NCI-H2081 (cell line): ENCODE data around the gene MMP24OS.
"Not testable (repeated sequence)": the region's sequence is repeated elsewhere in the genome, so short reads cannot be mapped to it uniquely, and the experiment has no call there.

Source experiments
- DNase-seq, 2 experiments: peaks; one replicate each; lab custom pipeline; 2025; lab: John Stamatoyannopoulos, UW

The MMP24OS gene

DNA sequence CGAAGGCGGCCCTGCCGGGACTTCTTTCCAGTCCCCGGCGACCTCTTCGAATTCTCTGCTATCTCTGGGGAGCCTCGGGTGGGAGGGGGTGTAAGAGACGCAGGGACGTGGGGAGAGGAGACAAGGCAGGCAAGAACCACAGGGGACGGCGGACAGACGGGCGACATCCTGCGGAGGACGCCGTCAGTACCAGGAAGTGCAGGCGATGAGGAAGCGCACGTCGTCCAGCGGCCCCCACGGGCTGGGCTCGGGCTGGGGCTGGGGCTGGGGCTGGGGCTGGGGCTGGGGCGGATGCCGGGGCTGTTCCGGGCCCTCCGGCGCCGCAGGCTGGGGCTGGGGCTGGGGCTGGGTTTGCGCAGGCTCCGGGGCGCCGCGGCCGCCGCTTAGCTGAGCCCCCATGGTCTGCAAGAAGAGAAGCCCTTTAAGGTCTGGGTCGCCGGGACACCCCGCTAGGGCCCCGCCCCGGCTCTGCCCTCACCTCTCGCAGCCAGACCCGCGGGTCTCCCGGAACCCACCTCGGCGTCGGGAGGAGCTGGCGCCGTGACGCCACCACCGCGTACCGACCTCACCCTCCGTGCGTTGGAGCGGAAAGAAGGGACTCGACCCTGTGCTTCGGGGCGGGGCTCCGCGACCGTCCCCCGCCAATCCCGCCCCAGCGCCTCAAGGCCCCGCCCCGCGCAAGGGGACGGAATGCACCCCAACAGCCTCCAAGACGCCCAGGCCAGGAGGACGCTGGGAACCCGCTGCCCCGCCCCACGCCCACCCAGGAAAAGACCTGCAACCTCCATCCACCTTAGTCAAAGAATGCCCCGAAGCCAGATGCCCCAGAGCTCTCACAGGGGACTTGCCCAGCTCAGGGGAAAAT, at the start of gene MMP24OS:
MMP24OS (minus strand) TSS at position 592 of the 865 bp plus-strand sequence; CDS start at position 399, 193 bp downstream.
- peak; percentile 82 to 90 for DNase-seq

DNA sequence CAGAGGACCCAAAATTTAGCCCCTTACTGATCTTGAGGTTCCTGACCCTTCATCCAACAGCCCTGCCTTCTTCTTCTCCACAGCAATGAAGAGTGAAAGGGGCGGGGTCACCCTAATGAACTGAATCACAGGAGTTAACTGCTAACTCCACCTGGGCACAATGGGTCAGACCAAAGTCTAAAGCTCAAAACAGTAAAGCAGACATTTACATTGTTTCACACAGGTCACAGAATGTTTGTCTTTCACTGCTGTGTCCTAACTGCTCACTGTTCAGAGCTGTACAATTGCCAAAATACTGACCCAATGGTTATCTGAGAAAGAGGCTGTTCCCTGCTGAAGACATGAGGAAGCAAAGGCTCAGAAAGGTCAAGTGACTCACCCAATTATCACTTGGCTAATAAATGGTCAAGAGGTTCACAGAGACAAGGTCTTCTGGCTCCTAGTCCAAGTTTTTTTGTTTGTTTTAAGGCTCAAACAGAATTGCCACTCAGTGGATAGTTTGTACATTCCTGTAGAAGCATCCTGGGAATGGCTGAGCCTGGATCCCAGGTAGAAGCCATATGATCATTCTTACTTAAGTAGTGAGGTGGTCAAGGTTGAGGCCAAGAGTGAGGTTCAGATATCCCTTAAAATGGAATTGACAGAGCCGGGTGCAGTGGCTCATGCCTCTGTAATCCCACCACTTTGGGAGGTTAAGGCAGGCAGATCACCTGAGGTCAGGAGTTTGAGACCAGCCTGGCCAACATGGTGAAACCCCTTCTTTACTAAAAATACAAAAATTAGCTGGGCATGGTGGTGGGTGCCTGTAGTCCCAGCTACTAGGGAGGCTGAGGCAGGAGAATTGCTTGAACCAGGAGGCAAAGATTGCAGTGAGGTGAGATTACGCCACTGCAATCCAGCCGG, 49.4 kb upstream of the MMP24OS start:
- DNase-seq, result no peak

DNA sequence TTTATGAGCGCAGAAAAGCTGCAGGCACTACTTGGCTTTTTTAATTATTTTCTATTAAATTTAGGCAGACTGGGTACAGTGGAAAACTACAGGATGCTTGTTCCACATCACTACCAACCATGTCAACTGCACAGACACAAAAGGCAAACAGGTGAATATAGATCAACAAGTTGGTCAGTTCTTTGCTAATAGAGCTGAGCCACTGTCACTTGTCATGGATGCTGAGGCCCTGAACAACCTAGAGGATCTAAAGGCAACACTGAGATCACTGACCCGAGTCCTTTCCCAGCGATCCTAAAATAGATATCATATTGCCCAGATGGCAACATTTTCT, 48.8 kb upstream of the MMP24OS start:
- no peak for DNase-seq

- DNase-seq, result no peak
Observed at GRCh38 chr20:35326021-35326739, 48.3 kb upstream of the MMP24OS start.

- DNase-seq, result no peak
Observed at GRCh38 chr20:35325401-35325800, 47.5 kb upstream of the MMP24OS start.

DNA sequence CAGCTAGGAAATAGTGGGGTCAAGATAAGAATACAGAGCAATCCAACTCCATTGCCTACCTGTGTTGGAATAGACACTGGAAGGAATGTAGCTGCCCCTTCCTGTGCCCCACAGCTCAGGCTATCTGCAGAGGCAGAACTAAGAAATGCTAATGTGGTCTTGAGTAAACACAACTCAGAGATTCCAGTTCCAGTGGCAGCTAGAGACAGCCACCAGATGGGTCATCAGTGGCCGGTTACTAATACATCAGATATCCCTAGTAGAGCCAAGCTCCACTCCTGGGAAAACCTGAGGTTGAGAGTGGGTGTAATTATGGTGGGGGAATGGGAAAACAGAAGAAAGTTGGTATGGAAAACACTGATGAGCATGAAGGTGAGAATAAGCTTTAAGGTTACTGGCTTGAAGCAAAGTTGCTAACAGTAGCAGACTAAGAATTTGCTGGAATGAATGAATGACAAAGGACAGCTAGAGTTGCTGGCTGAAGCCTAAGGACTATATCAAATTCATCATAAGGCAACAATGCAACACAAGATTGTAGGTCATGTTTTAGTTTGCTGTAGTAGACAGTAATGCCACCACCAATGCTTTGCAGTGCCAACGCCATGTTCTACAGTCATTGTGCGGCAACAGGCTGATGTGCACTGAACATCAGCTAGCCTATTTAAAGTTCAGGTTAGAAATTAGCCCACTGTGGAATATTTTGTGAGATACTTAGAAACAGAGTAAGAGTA, 42.6 kb upstream of the MMP24OS start:
- no peak for DNase-seq

DNA sequence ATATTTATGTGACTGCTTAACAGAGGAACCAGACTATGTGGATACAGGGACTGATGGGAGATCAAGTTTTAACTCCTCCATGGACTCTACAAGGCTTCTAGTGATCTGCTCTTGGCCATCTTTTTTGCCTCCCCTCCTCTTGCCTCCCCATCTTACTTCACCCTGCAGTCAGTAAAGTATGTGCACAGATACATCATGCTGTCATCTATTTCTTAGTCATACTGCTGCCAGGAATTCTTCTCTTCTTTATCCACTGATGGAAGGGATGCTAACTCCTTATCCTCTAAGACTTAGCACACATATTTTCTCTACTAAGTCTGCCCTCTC, 41.9 kb upstream of the MMP24OS start:
- DNase-seq, result no peak

- peak in 1 of 2 experiments; percentile 55 for DNase-seq
Observed at GRCh38 chr20:35319192-35319870, 41.4 kb upstream of the MMP24OS start.

- DNase-seq, result peak in 1 of 2 experiments; percentile 15
Observed at GRCh38 chr20:35318502-35319157, 40.7 kb upstream of the MMP24OS start.

GRCh38 chr20:35317416-35318210, 39.7 kb upstream of the MMP24OS start:
- DNase-seq, result no peak

DNA sequence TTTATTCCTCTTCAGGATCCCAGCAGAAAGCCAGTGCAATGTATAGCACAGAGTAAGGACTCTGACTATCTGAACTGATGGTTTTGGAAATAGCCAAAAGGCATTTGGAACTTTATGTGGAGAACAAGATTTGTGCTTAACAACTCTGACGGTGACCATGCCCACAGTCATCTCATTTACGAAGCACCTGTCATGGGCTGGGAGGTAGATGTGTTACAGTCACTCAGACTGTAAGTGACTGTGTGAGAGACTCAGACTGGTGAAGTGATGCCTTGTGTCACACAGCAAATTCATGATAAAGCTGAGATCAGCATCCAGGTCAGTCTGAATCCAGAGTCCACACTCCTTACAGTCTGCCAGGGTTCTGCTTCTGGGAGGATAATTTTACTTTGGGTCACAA, 38.2 kb upstream of the MMP24OS start:
- DNase-seq, result no peak

- DNase-seq, result not testable (repeated sequence)
Observed at GRCh38 chr20:35315632-35316020, 37.7 kb upstream of the MMP24OS start.

- no peak for DNase-seq
Observed at GRCh38 chr20:35314816-35315631, 37.1 kb upstream of the MMP24OS start.

- peak; percentile 26 to 51 for DNase-seq
Observed at GRCh38 chr20:35312318-35312717, 34.4 kb upstream of the MMP24OS start.

DNA sequence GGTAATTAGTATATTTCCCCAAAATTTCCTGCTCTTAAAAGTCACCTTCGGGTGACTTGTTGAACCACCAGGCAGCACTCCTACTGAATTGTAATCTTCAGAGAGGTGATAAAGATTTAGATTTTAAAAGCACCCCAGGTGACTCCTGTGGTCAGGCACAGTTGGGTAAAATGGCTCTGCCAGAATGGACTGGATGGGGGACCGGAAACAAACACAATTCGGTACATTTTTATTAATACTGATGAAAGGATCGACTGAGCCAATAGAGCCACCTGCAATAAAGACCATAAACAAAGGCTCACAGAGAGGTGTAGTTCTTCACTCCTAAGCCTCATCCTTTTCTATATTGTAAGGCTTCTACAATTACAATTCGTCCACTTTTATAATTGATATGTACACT, 33.9 kb upstream of the MMP24OS start:
- peak; percentile 44 to 66 for DNase-seq

GRCh38 chr20:35311409-35311808, 33.5 kb upstream of the MMP24OS start:
- peak; percentile 21 to 22 for DNase-seq

DNA sequence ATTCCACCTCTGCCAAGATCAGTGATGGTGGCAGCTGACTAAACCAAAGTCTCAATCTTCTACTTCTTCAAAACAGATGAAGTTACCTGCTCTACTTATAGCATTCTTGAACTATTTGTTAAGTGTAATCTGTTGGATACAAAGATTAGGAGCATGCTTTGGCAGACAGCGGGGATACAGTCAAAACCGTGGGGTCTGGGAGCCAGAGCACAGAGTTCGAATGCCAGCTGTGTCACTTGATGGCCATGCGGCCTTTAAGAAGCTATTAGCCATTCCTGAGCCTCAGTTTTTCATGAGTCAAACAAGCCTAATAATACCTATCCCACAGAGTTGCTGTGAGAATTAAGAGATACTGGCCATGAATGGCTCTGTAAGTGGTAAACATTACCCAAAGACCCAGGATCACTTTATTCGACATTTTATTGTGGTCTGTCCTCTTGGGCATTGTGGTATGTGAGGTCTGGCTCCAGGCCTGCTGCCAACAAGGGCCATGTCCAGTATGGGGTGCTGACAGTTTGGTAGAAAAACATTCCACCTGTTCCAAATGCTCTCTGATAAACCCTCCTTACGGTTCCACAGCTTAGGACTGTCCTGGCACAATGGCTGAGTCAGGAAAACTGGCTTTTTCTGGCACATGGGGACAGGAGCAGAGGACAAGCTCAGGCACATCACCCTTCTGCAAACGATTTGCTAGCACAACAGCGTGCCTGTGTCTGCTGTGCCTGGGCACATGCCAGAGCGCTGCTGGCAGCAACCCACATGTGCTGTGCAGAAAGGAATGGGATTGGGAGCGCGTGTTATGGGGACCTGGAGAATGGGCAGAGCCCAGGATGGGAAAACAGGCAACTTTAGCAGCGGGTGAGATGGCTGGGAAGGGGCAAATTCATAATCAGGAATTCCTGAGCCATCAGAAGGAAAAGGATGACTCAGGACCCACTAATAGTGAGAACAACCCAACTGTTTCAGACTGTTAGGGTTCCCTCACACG, 30.0 kb upstream of the MMP24OS start:
- DNase-seq, result peak; percentile 40 to 79
